Neuronal stem cell (in vitro differentiated cells): ENCODE measurements around the gene TGFBR1.

Source experiments
- DNase-seq: peaks from one replicate; pipeline ENCODE4 v3.0.0-alpha.2; 2013; ENCODE audit warnings: low spot score
- H2AFZ ChIP-seq: one replicate; pipeline ENCODE4 v1.6.1; 2013; ENCODE audit warnings: mild to moderate bottlenecking, low read length, inconsistent platforms
- H2AK5ac ChIP-seq: 2 replicates; pipeline ENCODE4 v1.6.1; 2013; ENCODE audit warnings: low read depth, mild to moderate bottlenecking, inconsistent platforms, low read length, moderate library complexity, mixed read lengths
- H2BK120ac ChIP-seq: 2 replicates; pipeline ENCODE4 v1.6.1; 2013; ENCODE audit warnings: low read depth, mild to moderate bottlenecking, inconsistent platforms, low read length, moderate library complexity, mixed read lengths
- H2BK12ac ChIP-seq: one replicate; pipeline ENCODE4 v1.6.1; 2013; ENCODE audit warnings: low read length, inconsistent platforms
- H2BK15ac ChIP-seq: 2 replicates; pipeline ENCODE4 v1.6.1; 2013; ENCODE audit warnings: mild to moderate bottlenecking, low read length, inconsistent platforms, mixed read lengths
- H2BK5ac ChIP-seq: one replicate; pipeline ENCODE4 v1.6.1; 2013; ENCODE audit warnings: inconsistent platforms, mild to moderate bottlenecking, low read length, moderate library complexity
- H3K14ac ChIP-seq: one replicate; pipeline ENCODE4 v1.6.1; 2013; ENCODE audit warnings: low read length, inconsistent platforms
- H3K18ac ChIP-seq: 2 replicates; pipeline ENCODE4 v1.6.1; 2013; ENCODE audit warnings: low read length, inconsistent platforms
- H3K23ac ChIP-seq: 2 replicates; pipeline ENCODE4 v1.6.1; 2013; ENCODE audit warnings: low read depth, mild to moderate bottlenecking, mixed read lengths, low read length, inconsistent platforms; ENCODE audit not compliant: poor library complexity
- H3K27ac ChIP-seq: replicated peaks from 3 replicates; pipeline ENCODE4 v1.5.1; 2013; ENCODE audit warnings: low read length, inconsistent platforms
- H3K27me3 ChIP-seq, 3 experiments: 2 replicates each; pipeline ENCODE4 v1.6.1; 2013; ENCODE audit warnings: low read length in 3 of 3, mild to moderate bottlenecking in 2 of 3, inconsistent platforms in 1 of 3, low read depth in 1 of 3, mixed read lengths in 1 of 3, moderate library complexity in 1 of 3; ENCODE audit not compliant: control insufficient read depth in 3 of 3, insufficient read depth in 3 of 3
- H3K36me3 ChIP-seq, 2 donors: replicated peaks in 1 of 2; 2 replicates each; pipeline ENCODE4 v1.6.1; 2013; ENCODE audit warnings: low read length in 2 of 2; ENCODE audit not compliant: control insufficient read depth in 2 of 2, insufficient read depth in 2 of 2
- H3K4ac ChIP-seq: 2 replicates; pipeline ENCODE4 v1.6.1; 2013; ENCODE audit warnings: inconsistent platforms, mild to moderate bottlenecking, low read length, moderate library complexity
- H3K4me1 ChIP-seq, 2 donors: 1 replicate in 1 of 2; 2 replicates in 1 of 2; pipeline ENCODE4 v1.6.1; 2013; ENCODE audit warnings: low read length in 2 of 2, low read depth in 1 of 2; ENCODE audit not compliant: control insufficient read depth in 2 of 2, insufficient read depth in 1 of 2
- H3K4me2 ChIP-seq: one replicate; pipeline ENCODE4 v1.6.1; 2013; ENCODE audit warnings: mild to moderate bottlenecking, low read length, inconsistent platforms; ENCODE audit not compliant: insufficient read depth, poor library complexity, severe bottlenecking
- H3K4me3 ChIP-seq, 2 donors: 2 replicates each; pipeline ENCODE4 v1.5.1; 2013; ENCODE audit warnings: low read length in 2 of 2, mild to moderate bottlenecking in 2 of 2, inconsistent platforms in 1 of 2, moderate library complexity in 1 of 2
- H3K79me1 ChIP-seq: one replicate; pipeline ENCODE4 v1.6.1; 2013; ENCODE audit warnings: low read depth, mild to moderate bottlenecking, inconsistent platforms, low read length, moderate library complexity
- H3K9ac ChIP-seq: one replicate; pipeline ENCODE4 v1.6.1; 2013; ENCODE audit warnings: mild to moderate bottlenecking, low read depth, low read length, inconsistent platforms; ENCODE audit not compliant: poor library complexity
- H3K9me3 ChIP-seq, 2 donors: replicated peaks in 1 of 2; 2 replicates each; pipeline versions ENCODE3 to v1.6.1; 2013; ENCODE audit warnings: low read length in 2 of 2, mild to moderate bottlenecking in 2 of 2, inconsistent platforms in 1 of 2, low read depth in 1 of 2, mixed read lengths in 1 of 2, moderate library complexity in 1 of 2; ENCODE audit not compliant: control insufficient read depth in 2 of 2, insufficient read depth in 1 of 2
- H4K8ac ChIP-seq: one replicate; pipeline ENCODE4 v1.6.1; 2013; ENCODE audit warnings: low read depth, mild to moderate bottlenecking, inconsistent platforms, low read length, moderate library complexity
- H4K91ac ChIP-seq: one replicate; pipeline ENCODE4 v1.6.1; 2013; ENCODE audit warnings: low read length, low read depth, mild to moderate bottlenecking, inconsistent platforms; ENCODE audit not compliant: poor library complexity
- WGBS, 2 donors: extraction: QIAGEN DNeasy Blood & Tissue Kit; methylation state at CpG; one replicate each; pipeline ENCODE4 v1.1.7; 2013; ENCODE audit warnings: missing lambda C conversion rate in 2 of 2, mixed read lengths in 1 of 2; ENCODE audit not compliant: insufficient read length in 2 of 2, insufficient replicate concordance in 1 of 2; ENCODE audit errors: extremely low coverage in 2 of 2; 5-methylcytosine and 5-hydroxymethylcytosine counted together

TGFBR1 gene

GRCh38 chr9:99130069-99130468 lies 25.2 kb downstream of the TGFBR1 start:
- H4K91ac ChIP-seq, result no peak overlapping the region
- no peak overlapping the region for H3K27ac ChIP-seq
- H3K4me2 ChIP-seq, result no peak overlapping the region
- no peak overlapping the region for H3K14ac ChIP-seq
- no peak overlapping the region for H2BK120ac ChIP-seq
- H3K9ac ChIP-seq, result no peak overlapping the region
- no peak overlapping the region for H2BK12ac ChIP-seq
- H3K23ac ChIP-seq, result no peak overlapping the region
- no CpG with 5 or more reads among the region's 3 CpGs for WGBS, 2 donors
- no peak overlapping the region for H2BK15ac ChIP-seq
- peaks cover 4 to 8% of the 10 kb centered on the region in 2 donors for H3K9me3 ChIP-seq
- no peak overlapping the region for H3K18ac ChIP-seq
- H4K8ac ChIP-seq, result no peak overlapping the region
- H3K36me3 ChIP-seq, result peaks cover 9 to 49% of the 10 kb centered on the region in 2 donors
- H2BK5ac ChIP-seq, result no peak overlapping the region
- H3K79me1 ChIP-seq, result peaks cover 2% of the 10 kb centered on the region
- H3K27me3 ChIP-seq, result no peaks in the 10 kb centered on the region
- no peak for DNase-seq
- no peak overlapping the region for H3K4ac ChIP-seq
- H3K4me1 ChIP-seq, result no peaks in the 10 kb centered on the region
- no peak overlapping the region for H2AFZ ChIP-seq
- H2AK5ac ChIP-seq, result no peak overlapping the region
- no peak overlapping the region for H3K4me3 ChIP-seq

GRCh38 chr9:99133145-99133544 lies 28.2 kb downstream of the TGFBR1 start:
- no peak overlapping the region for H2AFZ ChIP-seq
- no peak for DNase-seq
- H3K4me3 ChIP-seq, result no peak overlapping the region
- no peak overlapping the region for H2BK5ac ChIP-seq
- no peak overlapping the region for H3K27ac ChIP-seq
- H2BK15ac ChIP-seq, result no peak overlapping the region
- H3K18ac ChIP-seq, result no peak overlapping the region
- H3K9ac ChIP-seq, result no peak overlapping the region
- H2BK12ac ChIP-seq, result no peak overlapping the region
- no peak overlapping the region for H3K14ac ChIP-seq
- no peak overlapping the region for H4K8ac ChIP-seq
- no peak overlapping the region for H4K91ac ChIP-seq
- H2BK120ac ChIP-seq, result no peak overlapping the region
- no peaks in the 10 kb centered on the region for H3K9me3 ChIP-seq
- H3K27me3 ChIP-seq, result no peaks in the 10 kb centered on the region
- WGBS, 2 donors, result no CpG with 5 or more reads among the region's 2 CpGs
- H3K79me1 ChIP-seq, result peaks cover 1% of the 10 kb centered on the region
- H2AK5ac ChIP-seq, result no peak overlapping the region
- no peak overlapping the region for H3K4me2 ChIP-seq
- peaks cover 0 to 2% of the 10 kb centered on the region in 2 donors for H3K4me1 ChIP-seq
- peaks cover 6 to 76% of the 10 kb centered on the region in 2 donors for H3K36me3 ChIP-seq
- no peak overlapping the region for H3K23ac ChIP-seq
- no peak overlapping the region for H3K4ac ChIP-seq

- no peak overlapping the region for H3K9ac ChIP-seq
- no peak overlapping the region for H4K8ac ChIP-seq
- H3K23ac ChIP-seq, result no peak overlapping the region
- no peak overlapping the region for H3K4me2 ChIP-seq
- no peak overlapping the region for H3K18ac ChIP-seq
- no peak overlapping the region for H2AK5ac ChIP-seq
- H4K91ac ChIP-seq, result no peak overlapping the region
- no peak overlapping the region for H3K27ac ChIP-seq
- no peak overlapping the region for H2BK120ac ChIP-seq
- H3K27me3 ChIP-seq, result no peaks in the 10 kb centered on the region
- no peak overlapping the region for H2BK5ac ChIP-seq
- no peak overlapping the region for H3K4ac ChIP-seq
- H3K4me1 ChIP-seq, result peaks cover 0 to 2% of the 10 kb centered on the region in 2 donors
- no peak for DNase-seq
- H3K79me1 ChIP-seq, result peaks cover 1% of the 10 kb centered on the region
- no peak overlapping the region for H2AFZ ChIP-seq
- H3K36me3 ChIP-seq, result peaks cover 9 to 87% of the 10 kb centered on the region in 2 donors
- H2BK15ac ChIP-seq, result no peak overlapping the region
- H3K14ac ChIP-seq, result no peak overlapping the region
- H2BK12ac ChIP-seq, result no peak overlapping the region
- H3K9me3 ChIP-seq, result peaks cover 0 to 13% of the 10 kb centered on the region in 2 donors
- no peak overlapping the region for H3K4me3 ChIP-seq
Measured at GRCh38 chr9:99134893-99135341, 30.0 kb downstream of the TGFBR1 start.

- Histone ChIP-seq H3K14ac (no peak overlapping the region), H3K4ac (no peak overlapping the region), H2BK15ac (no peak overlapping the region), H3K4me2 (no peak overlapping the region), H4K8ac (peak overlapping the region; percentile 17), H2AFZ (no peak overlapping the region), H3K4me3 (no peak overlapping the region), H3K9ac (no peak overlapping the region), H2AK5ac (no peak overlapping the region), H3K18ac (no peak overlapping the region), H3K27ac (no peak overlapping the region), H3K23ac (no peak overlapping the region), H2BK5ac (no peak overlapping the region), H3K9me3 (peaks cover 0 to 13% of the 10 kb centered on the region in 2 donors), H2BK12ac (no peak overlapping the region), H3K36me3 (peaks cover 7 to 83% of the 10 kb centered on the region in 2 donors), H3K27me3 (no peaks in the 10 kb centered on the region), H4K91ac (no peak overlapping the region), H2BK120ac (no peak overlapping the region), H3K4me1 (peaks cover 0 to 4% of the 10 kb centered on the region in 2 donors), H3K79me1 (peaks cover 1% of the 10 kb centered on the region)
- no CpG with 5 or more reads among the region's 4 CpGs for WGBS, 2 donors
- no peak for DNase-seq
Measured at GRCh38 chr9:99135456-99135855, 30.5 kb downstream of the TGFBR1 start.
